NT2/D1 (cell line): Measurements from ENCODE around the gene PHACTR1.

Experiments used
- SUZ12 ChIP-seq: IDR thresholded peaks from 2 replicates; pipeline ENCODE4 v1.6.1; 2011; ENCODE audit not compliant: insufficient read length, insufficient read depth; ENCODE audit errors: extremely low read depth
- YY1 ChIP-seq: IDR thresholded peaks from 2 replicates; pipeline ENCODE4 v1.6.1; 2011; ENCODE audit not compliant: insufficient read length, insufficient read depth
- ZNF274 ChIP-seq: IDR thresholded peaks from 2 replicates; pipeline ENCODE4 v1.6.1; 2011; ENCODE audit warnings: mild to moderate bottlenecking, low read depth, low read length

- TF ChIP-seq ZNF274 (no peak), YY1 (no peak), SUZ12 (no peak)
These were observed 470.3 kb downstream of the PHACTR1 start for GRCh38 chr6:13186861-13187260.
